Activated naive CD4-positive, alpha-beta T cell treated with Interleukin-2 at 50 U/mL for 16 hours (primary cell): Measurements from ENCODE around the gene AP1G2.
"Not testable (repeated sequence)": the region's sequence is repeated elsewhere in the genome, so short reads cannot be mapped to it uniquely, and the experiment has no call there.

Experiments
- DNase-seq: peaks from one replicate; pipeline ENCODE4 v3.0.0-alpha.2; 2020

Gene AP1G2

GRCh38 chr14:23567186-23568020, at the start of gene AP1G2:
TSS of gene AP1G2 (minus strand) at chr14:23567791. CDS start at chr14:23567314, 477 bp downstream.
- peak; percentile 90 for DNase-seq

- DNase-seq, result no peak
Measured at GRCh38 chr14:23615856-23616255, 48.3 kb upstream of the AP1G2 start.

GRCh38 chr14:23614395-23614828, 46.8 kb upstream of the AP1G2 start:
- no peak for DNase-seq

GRCh38 chr14:23613242-23614070, 45.9 kb upstream of the AP1G2 start:
- DNase-seq, result no peak

- DNase-seq, result no peak
Measured at GRCh38 chr14:23612802-23613201, 45.2 kb upstream of the AP1G2 start.

- no peak for DNase-seq
Measured at GRCh38 chr14:23612354-23612732, 44.8 kb upstream of the AP1G2 start.

- no peak for DNase-seq
Measured at GRCh38 chr14:23610815-23611289, 43.3 kb upstream of the AP1G2 start.

- DNase-seq, result no peak
Measured at GRCh38 chr14:23610090-23610814, 42.7 kb upstream of the AP1G2 start.

- DNase-seq, result not testable (repeated sequence)
Measured at GRCh38 chr14:23609411-23610089, 42.0 kb upstream of the AP1G2 start.

GRCh38 chr14:23609001-23609400, 41.4 kb upstream of the AP1G2 start:
- DNase-seq, result no peak

- no peak for DNase-seq
Measured at GRCh38 chr14:23608454-23608853, 40.9 kb upstream of the AP1G2 start.

GRCh38 chr14:23605931-23606585, 38.5 kb upstream of the AP1G2 start:
- DNase-seq, result no peak

- no peak for DNase-seq
Measured at GRCh38 chr14:23604675-23605170, 37.1 kb upstream of the AP1G2 start.

GRCh38 chr14:23604148-23604547, 36.6 kb upstream of the AP1G2 start:
- no peak for DNase-seq

- DNase-seq, result no peak
Measured at GRCh38 chr14:23603103-23603502, 35.5 kb upstream of the AP1G2 start.

- no peak for DNase-seq
Measured at GRCh38 chr14:23602181-23603095, 34.8 kb upstream of the AP1G2 start.

GRCh38 chr14:23601845-23602180, 34.2 kb upstream of the AP1G2 start:
- DNase-seq, result no peak

- no peak for DNase-seq
Measured at GRCh38 chr14:23601424-23601823, 33.8 kb upstream of the AP1G2 start.

- no peak for DNase-seq
Measured at GRCh38 chr14:23600806-23601205, 33.2 kb upstream of the AP1G2 start.

- no peak for DNase-seq
Measured at GRCh38 chr14:23600322-23600707, 32.7 kb upstream of the AP1G2 start.

GRCh38 chr14:23594191-23594590, 26.6 kb upstream of the AP1G2 start:
- DNase-seq, result not testable (repeated sequence)
